Nephron progenitor cell (in vitro differentiated cells): ENCODE results near the gene PIGN.

Source experiments
- DNase-seq: peaks from one replicate; pipeline ENCODE4 v3.0.0; 2021
- H3K27ac Mint-ChIP-seq: 2 replicates; pipeline ENCODE4 v1.8.0; 2021; ENCODE audit warnings: mild to moderate bottlenecking, moderate library complexity, mixed read lengths
- H3K27me3 Mint-ChIP-seq: 2 replicates; pipeline ENCODE4 v1.8.0; 2021; ENCODE audit warnings: mild to moderate bottlenecking, low read depth, mixed read lengths; ENCODE audit not compliant: poor library complexity
- H3K36me3 Mint-ChIP-seq: 2 replicates; pipeline ENCODE4 v1.8.0; 2021; ENCODE audit warnings: low read depth, mixed read lengths
- H3K4me1 Mint-ChIP-seq: 2 replicates; pipeline ENCODE4 v1.8.0; 2021; ENCODE audit warnings: mixed read lengths
- H3K4me3 Mint-ChIP-seq: 2 replicates; pipeline ENCODE4 v1.8.0; 2021; ENCODE audit warnings: mild to moderate bottlenecking, moderate library complexity, mixed read lengths
- H3K9me3 Mint-ChIP-seq: 2 replicates; pipeline ENCODE4 v1.8.0; 2021; ENCODE audit warnings: mild to moderate bottlenecking, moderate library complexity, mixed read lengths
- CTCF ChIP-seq: fragments of 200-600 bp; sonication (generic); IDR thresholded peaks from 2 replicates; pipeline ENCODE4 v1.5.0; 2021; ENCODE audit warnings: antibody characterized with exemption

PIGN gene

GRCh38 chr18:62211325-62211828, 24.5 kb upstream of the PIGN start:
- Mint-ChIP-seq H3K9me3 (peaks cover 18% of the 10 kb centered on the region), H3K4me3 (no peak overlapping the region), H3K36me3 (peaks cover 61% of the 10 kb centered on the region), H3K27ac (no peak overlapping the region), H3K4me1 (no peaks in the 10 kb centered on the region), H3K27me3 (no peaks in the 10 kb centered on the region)
- TF ChIP-seq CTCF: no peak
- no peak for DNase-seq

- Mint-ChIP-seq H3K4me1 (no peaks in the 10 kb centered on the region), H3K4me3 (no peak overlapping the region), H3K36me3 (peaks cover 61% of the 10 kb centered on the region), H3K9me3 (peaks cover 18% of the 10 kb centered on the region), H3K27ac (no peak overlapping the region), H3K27me3 (no peaks in the 10 kb centered on the region)
- no peak for TF ChIP-seq CTCF
- no peak for DNase-seq
Measured at GRCh38 chr18:62210138-62210537, 23.3 kb upstream of the PIGN start.

GRCh38 chr18:62209046-62209445, 22.2 kb upstream of the PIGN start:
- peaks cover 62% of the 10 kb centered on the region for H3K36me3 Mint-ChIP-seq
- H3K9me3 Mint-ChIP-seq: peaks cover 18% of the 10 kb centered on the region
- TF ChIP-seq CTCF: no peak
- H3K27me3 Mint-ChIP-seq: no peaks in the 10 kb centered on the region
- no peak for DNase-seq
- no peak overlapping the region for H3K4me3 Mint-ChIP-seq
- H3K27ac Mint-ChIP-seq: no peak overlapping the region
- no peaks in the 10 kb centered on the region for H3K4me1 Mint-ChIP-seq

GRCh38 chr18:62206593-62206992, 19.7 kb upstream of the PIGN start:
- Mint-ChIP-seq H3K27ac (no peak overlapping the region), H3K36me3 (peaks cover 54% of the 10 kb centered on the region), H3K4me3 (no peak overlapping the region), H3K4me1 (no peaks in the 10 kb centered on the region), H3K9me3 (peaks cover 22% of the 10 kb centered on the region), H3K27me3 (no peaks in the 10 kb centered on the region)
- TF ChIP-seq CTCF: no peak
- no peak for DNase-seq

- Mint-ChIP-seq H3K27me3 (no peaks in the 10 kb centered on the region), H3K27ac (no peak overlapping the region), H3K4me1 (no peaks in the 10 kb centered on the region)
Measured at GRCh38 chr18:62205824-62206223, 19.0 kb upstream of the PIGN start.

More at GRCh38 chr18:62205824-62206223, 19.0 kb upstream of the PIGN start:
- Mint-ChIP-seq H3K36me3 (peaks cover 50% of the 10 kb centered on the region), H3K4me3 (no peak overlapping the region), H3K9me3 (peaks cover 22% of the 10 kb centered on the region)
- no peak for DNase-seq
- TF ChIP-seq CTCF: no peak
